Measurements from ENCODE around the gene MRPS22. TPM values are rescaled to one million over a fixed set of nuclear protein-coding genes. Genes with fewer than 3 reads are reported as not detected.

The MRPS22 gene
- total and polyA plus RNA-seq, 2 of the 8 experiments (the other 6 are each of a cell fraction or from before 2014, with no cell fraction given) = 28.3 to 45.8 TPM

GRCh38 chr3:139295040-139295439 is 48.8 kb upstream of the MRPS22 start:
- Histone ChIP-seq H2BK15ac (ENCODE audit: low read length) (no peak overlapping the region), H3K9me3 (ENCODE audit: insufficient read depth in 2 of 2, low read depth in 1 of 2, low read length in 1 of 2) (no peaks in the 10 kb centered on the region), H3K23ac (ENCODE audit: insufficient read length) (no peak overlapping the region), H3K79me1 (ENCODE audit: low read depth, low read length) (no peaks in the 10 kb centered on the region), H3K9ac (replicated peaks in 1 of 4; ENCODE audit: extremely low read depth in 1 of 4, low read depth in 3 of 4, low read length in 3 of 4) (no peak overlapping the region), H2AK5ac (ENCODE audit: low read depth, low read length) (no peak overlapping the region), H4K91ac (replicated peaks; ENCODE audit: insufficient read length, low read length) (no peak overlapping the region), H3K27me3 (replicated peaks in 1 of 4; ENCODE audit: control insufficient read depth in 3 of 4, extremely low read depth in 1 of 4, insufficient read depth in 3 of 4, low read length in 3 of 4) (no peaks in the 10 kb centered on the region), H3K18ac (ENCODE audit: extremely low read depth, low read length) (no peak overlapping the region), H4K8ac (ENCODE audit: extremely low read depth, insufficient read depth, low read length) (peak overlapping the region; percentile 30; the same call in 1 of the 2 replicates), H2BK120ac (replicated peaks; ENCODE audit: low read depth, low read length) (no peak overlapping the region), H2BK5ac (ENCODE audit: low read depth, low read length) (no peak overlapping the region), H3K4me2 (ENCODE audit: insufficient read depth in 1 of 2, low read depth in 2 of 2, low read length in 2 of 2) (no peak overlapping the region), H3K4me3 (ENCODE audit: extremely low read depth in 1 of 4, insufficient read depth in 2 of 4, low read depth in 3 of 4, low read length in 4 of 4) (no peak overlapping the region), H3K56ac (replicated peaks; ENCODE audit: insufficient read length, low read depth, low read length) (no peak overlapping the region), H4K20me1 (replicated peaks in 1 of 2; ENCODE audit: control insufficient read depth in 1 of 2, insufficient read depth in 2 of 2, low read length in 2 of 2) (no peaks in the 10 kb centered on the region), H2AFZ (ENCODE audit: low read length) (no peak overlapping the region), H3K23me2 (ENCODE audit: low read depth, low read length) (no peaks in the 10 kb centered on the region), H3K4ac (replicated peaks; ENCODE audit: insufficient read length, low read depth, low read length) (no peak overlapping the region), H4K5ac (ENCODE audit: insufficient read length, low read depth, low read length) (no peak overlapping the region), H3K4me1 (replicated peaks in 1 of 4; ENCODE audit: control insufficient read depth in 3 of 4, insufficient read depth in 4 of 4, low read length in 3 of 4) (no peaks in the 10 kb centered on the region), H3K27ac (ENCODE audit: low read depth, low read length) (no peak overlapping the region), H3K79me2 (ENCODE audit: control insufficient read depth in 1 of 2, insufficient read depth in 2 of 2, low read length in 2 of 2) (no peaks in the 10 kb centered on the region), H2BK20ac (ENCODE audit: low read length) (no peak overlapping the region), H3K14ac (ENCODE audit: insufficient read length) (no peak overlapping the region), H2BK12ac (ENCODE audit: low read depth, low read length) (no peak overlapping the region), H3K36me3 (ENCODE audit: control insufficient read depth in 2 of 4, insufficient read depth in 4 of 4, low read length in 3 of 4) (no peaks in the 10 kb centered on the region)
- FAIRE-seq = no peak
- ChIA-PET POLR2A (ENCODE audit: partially characterized antibody) (no interaction called here), CTCF (ENCODE audit: partially characterized antibody) (interaction anchor here (1.4 kb wide), 1 partner anchor 25 kb away, joined by 5 read pairs; no protein-coding TSS in a partner anchor)
- 85% methylated on average over 5 of the region's 5 CpGs; no CpG with 5 or more reads in 1 of the 2 experiments for WGBS, 2 experiments (ENCODE audit: extremely low coverage in 1 of 2, insufficient coverage in 1 of 2, insufficient read length in 1 of 2, insufficient replicate concordance in 2 of 2, low coverage in 1 of 2, low lambda C conversion rate in 2 of 2, missing lambda C conversion rate in 1 of 2)
- no peak for DNase-seq (ENCODE audit: low read depth in 1 of 2, low spot score in 2 of 2)
- no peak for TF ChIP-seq BRCA1 (IDR thresholded peaks at IDR 0.05; ENCODE audit: low read depth, low read length)
- TF ChIP-seq JUND (IDR thresholded peaks at IDR 0.05; ENCODE audit: low read length) = no peak
- TF ChIP-seq EP300 (IDR thresholded peaks at IDR 0.05; ENCODE audit: borderline replicate concordance in 1 of 2, low read depth in 2 of 2, low read length in 2 of 2) = no peak
- no peak for TF ChIP-seq KDM5A (IDR thresholded peaks at IDR 0.05; ENCODE audit: low read length)
- TF ChIP-seq RBBP5 (IDR thresholded peaks at IDR 0.05; ENCODE audit: borderline replicate concordance, low read depth, low read length) = no peak
- no peak for TF ChIP-seq SP2 (IDR thresholded peaks at IDR 0.05; ENCODE audit: low read length)
- TF ChIP-seq POLR2AphosphoS5 (IDR thresholded peaks at IDR 0.05; ENCODE audit: low read depth, low read length) = no peak
- no peak for TF ChIP-seq NANOG (IDR thresholded peaks at IDR 0.05; ENCODE audit: insufficient read depth, low read depth, low read length, poor library complexity, severe bottlenecking)
- TF ChIP-seq CHD2 (IDR thresholded peaks at IDR 0.05; ENCODE audit: low read length) = no peak
- no peak for TF ChIP-seq JUN (IDR thresholded peaks at IDR 0.05; ENCODE audit: low read depth, low read length)
- no peak for TF ChIP-seq TBP (IDR thresholded peaks at IDR 0.05; ENCODE audit: low read depth, low read length)
- TF ChIP-seq CREB1 (IDR thresholded peaks at IDR 0.05) = no peak
- no peak for TF ChIP-seq GTF2F1 (IDR thresholded peaks at IDR 0.05; ENCODE audit: borderline replicate concordance, low read depth, low read length)

Data from H1 (cell line).